Cerebellar cortex (tissue), 1 donor: ENCODE results near the gene ANGPTL2.
A peak's percentile ranks its signal among the peaks of the same experiment; 100 is the strongest.

Experiments
- DNase-seq: peaks from one replicate; pipeline ENCODE4 v3.0.0-alpha.2; 2015; ENCODE audit warnings: low spot score

Gene ANGPTL2

DNA sequence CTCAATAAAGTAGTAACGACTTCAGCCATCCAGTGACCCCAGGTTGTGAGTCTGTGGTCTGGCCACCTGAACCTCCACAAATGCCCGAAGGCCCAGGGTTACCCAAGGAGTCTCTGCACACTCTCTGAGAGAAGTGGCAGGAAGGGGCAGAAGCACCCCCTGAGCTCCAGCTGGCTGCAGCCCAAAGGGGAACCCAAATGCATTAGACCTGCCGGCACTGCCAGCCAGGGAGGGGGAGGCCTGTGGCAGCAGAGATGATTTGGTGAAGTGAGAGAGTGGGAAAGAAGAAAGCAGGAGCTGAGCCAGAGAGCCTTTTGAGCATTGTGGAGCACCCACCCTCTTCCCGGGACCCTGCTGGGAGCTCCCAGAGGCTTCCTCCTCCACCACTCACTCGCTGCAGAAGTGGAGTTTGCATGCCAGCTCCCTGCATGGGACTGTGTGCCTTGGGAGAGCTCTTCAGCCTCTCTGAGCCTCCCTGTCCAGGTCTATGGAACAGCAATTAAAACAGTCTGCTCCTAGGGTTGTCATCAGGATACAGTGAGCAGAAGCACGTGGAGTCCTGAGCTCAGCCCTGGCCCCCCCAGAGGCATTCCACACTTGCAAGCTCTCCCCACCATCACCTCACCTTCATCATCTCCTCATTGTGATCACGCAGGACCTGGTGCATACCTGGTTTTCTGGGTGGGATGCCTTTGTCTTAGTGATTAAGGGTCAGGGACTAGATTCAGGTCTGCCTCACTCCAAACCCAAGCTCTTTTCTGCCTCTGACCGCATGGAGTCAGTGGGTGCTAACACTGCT lies 13.8 kb upstream of the ANGPTL2 start:
- DNase-seq = no peak

DNA sequence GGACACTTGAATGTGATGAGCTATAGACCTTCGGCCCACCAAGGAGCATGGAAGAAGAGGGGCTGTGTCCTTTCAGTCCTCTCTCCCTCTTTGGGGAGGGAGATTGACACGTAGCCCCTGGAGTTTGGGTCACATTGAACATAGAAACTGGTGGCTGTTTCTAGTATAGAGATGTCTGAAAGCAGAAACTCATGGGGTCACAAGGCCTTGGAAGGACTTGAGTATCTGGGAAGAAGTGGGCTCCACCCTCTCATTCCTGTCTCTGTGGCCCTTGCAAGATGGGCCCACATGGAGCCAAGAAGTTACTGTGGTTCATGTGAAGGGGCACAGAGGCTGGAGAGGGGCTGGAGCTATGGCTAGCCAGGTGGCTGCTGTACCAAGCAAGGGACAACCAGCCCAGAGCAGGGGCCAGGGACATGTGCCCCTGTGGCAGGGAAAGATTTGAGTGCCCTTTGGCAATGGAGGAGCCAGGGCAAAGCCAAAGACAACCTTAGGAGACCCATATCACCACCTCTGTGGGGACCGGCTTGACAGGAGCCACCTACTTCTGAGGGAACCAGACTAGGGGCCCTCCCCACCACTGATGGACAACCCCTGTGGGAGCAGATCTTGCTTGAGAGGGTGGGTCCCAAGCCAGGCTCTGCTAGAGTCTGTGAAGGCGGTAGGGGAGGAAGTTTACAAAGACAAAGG lies 12.8 kb upstream of the ANGPTL2 start:
- DNase-seq = no peak

DNA sequence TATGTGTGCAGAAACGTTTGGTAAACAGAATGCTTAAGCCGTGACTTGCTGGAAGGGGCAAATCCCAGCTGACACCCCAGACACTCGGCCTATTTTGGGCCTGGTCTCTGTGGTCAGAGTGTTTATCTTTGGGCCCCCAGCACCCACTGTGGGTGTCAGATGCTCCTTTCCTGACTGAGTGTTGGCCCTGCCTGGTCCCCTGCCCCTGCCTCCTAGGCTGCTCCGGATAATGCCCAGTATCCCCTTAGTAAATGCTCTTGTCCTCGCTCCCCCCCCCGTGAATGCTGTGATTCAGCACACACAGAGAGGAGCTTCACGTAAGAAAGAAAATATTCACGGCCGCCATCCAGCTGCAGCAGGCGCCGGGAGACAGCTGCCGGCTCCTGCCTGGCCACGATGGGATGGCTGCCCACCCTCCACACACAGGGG lies 11.3 kb upstream of the ANGPTL2 start:
- DNase-seq = peak; percentile 41

DNA sequence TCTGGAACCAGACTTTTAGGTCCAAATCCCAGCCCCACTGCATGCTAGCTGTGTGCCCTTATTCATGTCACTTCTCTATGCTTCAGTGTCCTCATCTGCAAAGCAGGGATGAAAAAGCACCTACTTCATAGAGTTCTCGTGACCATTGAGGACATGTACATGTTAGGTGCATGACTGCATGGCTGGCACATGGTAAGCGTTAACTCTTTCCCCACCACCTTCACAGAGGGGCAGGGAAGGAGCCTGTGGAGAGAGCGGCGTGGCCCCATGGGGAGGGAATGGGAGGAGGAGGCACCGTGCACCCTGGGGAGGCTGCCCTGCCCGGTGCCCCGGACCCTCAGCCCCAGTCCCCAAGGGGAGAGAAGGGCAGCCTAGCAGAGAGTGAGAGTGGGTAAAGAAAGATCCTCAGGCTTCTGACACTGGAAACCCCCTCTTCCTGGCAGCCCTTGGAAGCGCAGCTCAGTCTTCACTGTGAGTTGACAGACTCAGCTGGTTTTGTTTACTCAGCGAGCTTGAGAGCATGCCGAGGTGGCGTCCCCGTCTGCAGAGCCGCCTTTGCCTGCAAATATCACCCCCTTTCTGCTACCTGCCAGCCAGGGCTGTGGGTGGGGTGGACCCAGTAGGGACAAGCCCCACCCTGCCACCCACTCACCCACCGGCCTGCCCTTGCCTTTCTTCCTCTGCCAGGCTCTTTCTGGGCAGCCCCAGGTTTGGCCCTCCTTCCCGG lies 10.6 kb upstream of the ANGPTL2 start:
- peak; percentile 54 for DNase-seq

DNA sequence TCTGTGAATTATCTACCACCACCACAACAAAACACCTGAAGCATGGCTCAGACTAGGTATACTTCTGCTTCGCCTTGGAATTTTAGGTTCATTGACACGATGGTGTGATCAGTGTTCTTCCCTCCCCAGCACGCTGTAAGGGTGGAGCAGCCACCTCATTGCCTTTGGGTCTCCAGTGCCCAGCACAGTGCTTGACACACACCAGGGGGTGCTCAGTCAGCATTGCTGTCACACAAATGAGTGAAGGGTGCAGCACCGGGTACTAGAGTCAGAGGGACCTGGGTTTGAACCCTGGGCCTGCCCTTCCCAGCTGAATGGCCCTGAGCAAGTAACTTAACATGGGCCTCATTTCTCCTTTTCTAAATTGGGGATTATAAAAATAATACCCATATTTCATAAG lies 9.9 kb upstream of the ANGPTL2 start:
- DNase-seq = no peak

DNA sequence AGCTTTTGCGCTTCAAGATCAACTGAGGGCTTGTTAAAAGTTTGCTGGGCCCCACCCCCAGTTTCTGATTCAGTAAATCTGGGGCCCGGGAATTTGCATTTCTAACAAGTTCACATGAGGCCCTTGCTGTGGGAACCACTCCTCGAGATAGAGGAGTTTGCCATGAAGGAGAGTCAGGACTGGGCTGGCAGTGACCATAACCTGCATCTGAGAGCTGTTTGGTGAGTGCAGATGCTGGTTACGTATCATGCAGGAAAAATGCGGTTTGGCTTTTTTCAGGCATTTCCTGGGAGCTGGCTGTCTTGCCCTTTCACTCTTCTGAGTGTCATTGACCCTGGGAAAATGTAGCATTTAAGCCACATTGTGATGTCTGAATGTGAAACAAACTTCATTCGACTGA lies 9.4 kb upstream of the ANGPTL2 start:
- DNase-seq = no peak

DNA sequence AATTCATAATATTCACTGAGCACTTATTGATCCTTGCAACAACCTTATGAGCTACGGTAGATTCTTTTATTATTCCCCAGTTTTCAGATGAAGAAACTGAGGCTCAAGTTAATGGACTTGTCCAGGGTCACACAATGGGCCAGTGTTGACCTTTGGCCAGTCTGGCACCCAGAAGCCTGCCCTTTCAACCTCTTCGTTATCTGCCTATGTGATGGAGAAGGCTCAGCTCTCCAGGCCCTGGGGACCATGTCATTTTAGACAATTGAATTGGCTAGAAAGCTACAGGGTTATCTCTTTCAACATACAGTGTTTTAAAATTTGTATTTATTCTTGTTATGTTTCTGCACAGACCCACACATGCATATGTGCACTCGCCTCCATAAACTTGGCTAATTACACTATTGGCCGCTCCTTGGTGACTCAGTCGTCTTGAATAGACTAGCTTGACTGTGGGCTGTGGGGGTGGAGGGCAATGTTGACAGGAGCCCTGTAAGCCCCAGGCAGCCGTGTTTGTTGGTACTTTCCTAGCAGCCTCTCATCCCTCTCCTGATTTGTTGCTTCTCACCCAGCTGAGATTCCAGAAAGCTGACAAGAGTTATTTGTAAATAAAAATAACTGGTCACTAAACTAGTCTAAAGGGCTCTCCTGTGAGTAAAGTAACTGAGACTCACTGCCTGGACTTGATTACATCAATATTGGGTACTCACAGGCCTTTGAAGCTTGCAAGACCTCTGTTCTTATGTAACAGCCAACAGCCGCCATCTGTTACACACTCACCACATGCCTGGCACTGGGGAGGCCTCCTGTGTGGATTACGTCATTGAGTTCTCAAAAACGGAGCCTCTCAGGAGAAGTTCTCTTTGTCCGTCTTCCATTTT lies 8.5 kb upstream of the ANGPTL2 start:
- peak; percentile 98 for DNase-seq

DNA sequence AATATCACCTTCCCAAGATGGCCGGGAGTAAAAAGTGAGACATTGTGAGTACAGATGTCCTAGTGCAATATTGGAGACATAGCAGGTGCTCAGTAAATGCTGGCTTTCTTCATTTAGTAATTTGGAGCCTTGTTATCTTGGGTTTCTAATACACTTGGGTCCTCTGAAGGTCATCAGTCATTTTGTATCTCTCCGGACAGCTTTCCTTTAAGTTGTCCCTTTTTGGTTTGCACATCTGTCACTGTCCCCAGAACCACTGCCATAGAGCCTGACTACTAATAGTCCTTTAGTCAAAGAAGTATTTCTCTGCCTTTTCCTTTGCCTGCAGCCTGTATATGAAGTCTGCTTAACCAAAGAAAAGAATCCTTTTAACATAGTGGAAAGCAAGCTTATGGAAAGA lies 7.8 kb upstream of the ANGPTL2 start:
- DNase-seq = no peak

DNA sequence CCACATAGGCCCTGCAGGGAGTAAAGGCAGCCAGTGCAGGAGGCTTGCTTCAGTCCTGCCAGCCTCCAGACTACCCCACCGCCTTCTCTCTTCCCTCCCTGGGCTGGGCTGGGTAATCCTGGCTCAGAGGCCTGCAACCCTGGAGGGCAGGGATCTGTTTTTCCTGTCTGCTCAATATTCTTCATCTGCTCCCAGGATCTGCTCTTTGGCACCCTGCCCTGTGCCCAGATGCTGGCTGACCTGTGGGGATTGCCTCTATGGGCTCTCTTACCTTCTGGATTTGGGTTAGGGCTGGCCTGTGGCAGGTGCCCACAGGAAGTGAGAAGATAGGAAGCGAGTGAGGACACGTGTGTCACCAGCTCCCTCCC lies 7.3 kb upstream of the ANGPTL2 start:
- no peak for DNase-seq

DNA sequence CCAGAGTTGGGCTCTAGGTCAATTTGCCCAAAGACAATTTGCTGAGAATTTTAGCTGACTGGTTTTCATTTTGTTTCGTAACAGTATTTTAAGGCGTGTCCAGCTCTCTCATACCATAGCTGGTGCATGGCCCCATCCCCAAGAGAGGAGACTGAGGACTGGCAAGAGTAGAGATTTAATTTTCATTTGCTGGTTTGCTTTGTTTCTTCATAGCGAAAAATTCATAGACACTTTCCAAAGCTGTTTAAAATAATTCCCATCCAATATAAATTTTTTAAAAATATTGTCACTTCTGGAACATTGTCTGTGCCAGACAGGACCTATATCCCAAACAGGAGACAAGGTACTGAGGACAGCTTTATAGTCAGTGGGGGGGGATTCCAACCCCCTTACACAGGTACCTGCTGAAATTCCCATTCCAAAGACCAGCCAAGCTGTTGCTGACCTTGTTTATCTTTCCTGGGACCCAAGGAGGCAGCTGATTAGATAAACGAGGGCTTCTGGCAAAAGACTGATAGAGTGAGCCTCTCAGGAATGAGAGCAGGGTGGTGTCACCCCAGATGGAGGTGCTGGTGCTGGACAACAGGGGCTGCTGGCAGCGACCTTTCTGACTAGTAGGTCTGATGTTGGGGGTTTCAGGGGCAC lies 6.8 kb upstream of the ANGPTL2 start:
- DNase-seq = no peak

DNA sequence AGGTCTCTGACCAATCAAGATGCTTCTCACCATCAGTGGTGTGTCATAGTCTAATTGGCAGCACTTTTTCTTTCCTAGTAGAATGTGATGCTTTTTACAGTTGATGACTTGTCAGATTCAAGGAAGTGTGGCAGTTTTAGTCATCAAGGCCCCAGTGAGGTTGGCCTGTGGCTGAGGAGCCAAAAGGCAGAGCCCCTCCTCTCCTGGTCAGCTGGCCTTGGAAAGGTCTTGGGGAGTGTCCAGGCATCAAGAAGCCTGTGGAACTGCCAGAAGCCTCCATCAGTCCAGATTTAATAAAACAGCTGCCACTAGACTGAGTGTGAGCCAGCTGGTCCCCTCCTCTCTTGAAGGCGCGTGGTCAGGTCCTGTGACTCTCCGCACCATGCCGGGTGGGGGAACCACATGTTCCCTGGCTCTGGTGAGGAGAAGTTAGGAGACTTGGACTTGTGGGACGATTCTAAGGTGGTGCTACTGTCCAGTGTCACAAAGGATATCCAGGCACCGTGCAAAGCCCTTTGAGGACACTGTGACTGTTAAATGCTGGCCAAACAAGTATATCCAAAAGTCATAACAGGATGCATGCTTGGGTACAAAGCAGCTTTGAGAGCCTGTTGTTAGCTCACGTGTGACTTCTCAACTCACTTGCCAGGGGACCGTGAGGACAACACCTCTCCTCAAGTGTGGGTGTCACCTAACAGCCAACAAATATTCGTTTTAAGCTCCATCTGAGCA lies 6.1 kb upstream of the ANGPTL2 start:
- DNase-seq = no peak

DNA sequence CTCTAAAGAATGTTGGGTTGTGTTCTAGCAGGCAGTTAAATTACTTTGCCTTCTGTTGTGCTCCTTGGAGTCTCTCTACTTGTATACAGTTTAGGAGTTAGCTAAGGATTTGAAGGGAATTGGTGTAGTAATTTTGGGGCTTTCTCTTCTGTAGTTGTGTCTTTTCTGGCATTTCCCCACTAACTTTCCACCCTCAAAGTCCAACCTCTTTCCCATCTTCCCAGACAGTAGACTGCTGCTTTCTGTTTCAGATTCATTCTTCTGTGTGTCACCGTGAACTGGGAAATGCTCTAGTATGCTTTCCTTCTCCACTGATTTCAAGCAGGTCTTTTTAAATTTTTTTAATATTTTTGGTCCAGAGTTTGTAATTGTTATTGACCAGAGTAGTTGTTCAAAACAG lies 4.5 kb upstream of the ANGPTL2 start:
- no peak for DNase-seq

DNA sequence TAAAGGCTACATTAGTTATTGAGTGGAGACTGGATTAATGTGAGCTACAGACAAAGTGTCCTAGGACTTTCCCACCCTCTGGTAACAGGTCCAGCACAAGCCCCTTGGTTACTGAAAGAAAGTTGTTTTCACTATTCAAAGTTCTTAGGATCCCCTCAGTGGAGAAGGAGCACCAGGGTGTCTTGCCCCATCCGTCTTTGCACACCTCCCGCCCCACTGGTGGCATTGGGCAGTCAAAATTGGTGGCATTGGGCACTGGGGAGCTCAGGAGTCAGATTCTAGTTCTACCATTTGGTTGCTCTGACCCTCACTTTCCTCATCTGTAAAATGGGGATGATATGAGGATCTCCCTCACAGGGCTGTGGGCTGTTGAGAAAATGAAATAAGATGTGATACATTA lies 2.4 kb upstream of the ANGPTL2 start:
- DNase-seq = no peak

DNA sequence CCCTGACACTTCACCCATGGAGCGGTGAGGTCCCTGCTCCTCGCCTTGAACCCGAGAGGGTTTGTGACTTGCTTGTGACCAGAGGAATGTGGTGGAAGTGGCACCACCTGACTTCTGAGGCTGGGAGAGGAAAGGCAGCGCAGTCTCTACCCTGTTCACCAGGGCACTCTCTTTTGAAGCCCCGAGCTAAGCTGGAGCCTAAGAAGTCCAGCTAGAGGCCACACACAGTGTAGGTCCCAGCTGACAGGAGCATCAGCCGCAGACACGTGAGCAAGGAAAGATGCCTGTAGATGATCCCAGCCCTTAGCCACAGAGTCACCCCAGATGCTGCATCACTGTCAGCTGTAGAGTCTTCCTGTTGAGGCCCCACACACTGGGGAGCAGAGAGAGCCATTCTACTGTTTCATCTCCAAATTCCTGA lies 1.7 kb upstream of the ANGPTL2 start:
- no peak for DNase-seq

DNA sequence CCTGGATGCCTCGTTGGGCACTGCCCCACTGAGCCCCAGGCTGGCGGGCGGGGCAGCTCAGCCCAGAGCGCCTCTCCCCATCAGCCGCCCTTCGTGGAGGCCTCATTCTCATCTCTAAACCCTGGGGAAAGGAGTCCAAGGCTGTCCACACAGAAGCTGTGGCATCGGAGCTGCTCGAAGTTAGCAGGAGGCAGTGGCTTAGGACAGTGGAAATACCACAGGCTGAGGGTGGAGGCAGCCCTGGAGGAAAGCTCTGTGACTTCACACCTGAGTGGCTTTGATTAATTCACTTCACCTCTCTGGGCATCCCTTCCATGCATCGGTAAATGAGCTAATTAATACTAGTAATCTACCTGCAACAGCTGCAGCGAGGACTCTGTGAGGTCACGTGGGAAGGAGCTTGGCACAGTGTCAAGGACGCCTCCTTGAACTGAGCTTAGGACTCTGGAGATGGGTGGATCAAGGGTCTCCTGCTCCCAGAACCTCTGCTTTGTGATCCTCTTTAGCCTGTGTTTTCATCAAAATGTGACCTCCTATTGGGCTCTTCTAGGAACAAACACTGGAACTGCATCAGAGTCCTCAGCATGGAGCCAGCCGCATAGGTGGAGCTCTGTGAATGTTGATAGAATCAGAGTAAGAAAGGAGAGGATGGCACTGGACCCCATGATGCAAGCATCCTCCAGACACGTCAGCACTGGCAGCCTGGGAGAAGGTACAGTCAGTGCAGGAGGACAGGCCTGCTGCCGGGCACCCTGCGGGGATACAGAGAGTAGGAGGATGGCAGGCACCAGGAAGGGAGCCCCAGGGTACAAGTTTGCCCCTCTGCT lies 842 bp upstream of the ANGPTL2 start:
- peak; percentile 77 for DNase-seq

DNA sequence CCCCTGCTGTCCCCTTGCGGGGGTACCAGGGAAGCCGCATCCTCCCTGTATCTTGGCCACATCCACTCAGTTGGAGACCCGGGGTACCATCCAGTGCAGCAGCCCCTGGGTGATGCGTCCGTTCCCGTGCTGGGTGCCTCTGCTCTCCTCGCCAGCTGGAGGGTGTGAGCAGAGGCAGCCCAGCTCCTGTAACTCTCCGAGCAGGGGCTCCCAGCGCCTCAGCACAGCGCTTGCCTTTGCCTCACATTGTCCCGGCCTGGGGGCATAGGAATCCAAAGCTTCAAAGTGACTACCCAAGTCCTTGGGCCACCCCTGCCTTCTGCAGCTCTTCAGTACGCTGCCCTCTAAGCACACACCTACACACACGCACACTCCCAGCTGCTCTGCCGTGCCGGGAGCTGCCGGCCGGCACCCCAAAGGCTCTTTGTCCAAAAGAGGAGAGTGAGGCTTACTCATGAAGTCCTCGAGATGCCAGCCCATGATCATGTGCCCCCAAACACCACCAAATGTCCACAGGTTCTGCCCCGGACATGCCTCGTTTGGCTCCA lies 733 bp downstream of the ANGPTL2 start:
- DNase-seq = peak; percentile 61

DNA sequence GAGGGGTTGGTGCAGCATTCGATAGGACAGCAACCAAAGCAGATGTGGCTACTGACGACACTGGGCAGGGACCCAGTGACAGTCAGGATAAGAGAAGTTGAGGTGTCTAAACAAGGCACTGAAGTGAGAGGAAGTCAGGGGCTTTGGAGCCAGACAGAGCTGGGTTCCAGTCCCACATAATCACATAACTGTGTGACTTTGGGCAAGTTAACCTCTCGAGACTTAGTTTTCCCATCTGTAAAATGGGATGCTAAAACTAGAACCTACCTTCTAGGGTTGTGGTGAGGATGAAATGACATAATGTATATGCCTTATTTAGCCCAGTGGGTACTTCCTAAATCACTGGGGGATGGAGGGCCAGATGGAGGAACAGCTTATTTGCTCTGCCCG lies 3.1 kb downstream of the ANGPTL2 start:
- DNase-seq = no peak

DNA sequence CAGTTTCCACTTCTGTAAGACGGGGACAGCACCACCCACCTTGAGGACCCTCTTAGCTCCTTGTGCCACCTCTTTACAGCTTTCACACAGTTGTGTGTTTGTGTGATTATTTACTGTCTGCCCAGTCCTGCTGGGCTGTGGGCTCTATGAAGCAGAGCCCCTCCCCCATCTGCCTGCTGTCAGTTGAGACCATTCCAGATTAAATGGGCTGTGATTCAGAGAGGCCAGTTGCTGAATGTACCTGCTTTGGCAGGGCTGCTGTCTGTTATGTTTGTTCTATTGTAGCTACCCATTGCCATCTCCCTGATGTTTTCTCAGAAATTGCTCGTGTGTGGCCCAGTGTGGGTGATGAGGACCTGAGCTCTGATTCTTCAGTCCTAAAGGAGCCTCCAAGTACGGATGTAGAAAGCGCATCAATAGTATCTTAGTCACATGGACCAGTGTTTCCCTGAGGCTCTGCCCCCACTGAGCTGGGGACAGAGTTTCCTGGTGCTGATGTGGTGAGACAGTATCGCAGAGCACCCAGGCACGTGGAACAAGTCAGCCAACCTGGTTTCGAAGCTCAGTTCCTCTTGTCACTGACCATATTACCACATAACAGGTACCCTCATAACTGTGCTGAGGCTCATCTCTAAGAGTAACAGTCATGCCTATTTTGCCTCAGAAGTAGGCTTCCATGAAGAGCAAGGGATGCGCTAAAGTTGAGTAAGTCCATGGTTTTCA lies 3.7 kb downstream of the ANGPTL2 start:
- peak; percentile 86 for DNase-seq

DNA sequence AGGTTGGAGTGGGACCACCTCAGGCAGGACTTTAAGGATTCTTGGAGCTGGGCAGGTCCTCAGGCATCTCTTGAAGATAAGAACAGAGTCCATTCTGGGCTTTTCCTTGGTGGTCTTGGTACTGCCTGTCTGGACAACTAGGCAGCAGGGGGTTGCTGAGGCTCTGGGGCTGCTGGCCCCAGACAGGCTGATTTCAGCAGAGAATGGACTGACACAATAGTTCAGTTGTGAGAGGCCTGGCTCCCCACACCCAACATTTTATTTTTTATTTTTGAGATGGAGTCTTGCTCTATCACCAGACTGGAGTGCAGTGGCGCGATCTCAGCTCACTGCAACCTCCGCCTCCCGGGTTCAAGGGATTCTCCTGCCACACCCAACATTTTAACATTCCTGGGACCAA lies 4.6 kb downstream of the ANGPTL2 start:
- DNase-seq = no peak
